ENCODE results near the gene GPR143.
"Not testable (repeated sequence)": the region's sequence is repeated elsewhere in the genome, so short reads cannot be mapped to it uniquely, and the experiment has no call there.

The GPR143 gene

GRCh38 chrX:9770319-9770718 is 4.7 kb upstream of the GPR143 start:
- DNase-seq (ENCODE audit: low read depth, low spot score): no peak
- H3K4me3 ChIP-seq (ENCODE audit: low read depth, low read length): no peak overlapping the region
- in situ Hi-C loops (cut with HindIII; ENCODE audit: low sequenced_read_pairs): no loop called here
- no peak for TF ChIP-seq CTCF (IDR thresholded peaks at IDR 0.05; ENCODE audit: low read depth, low read length)

- in situ Hi-C loops (cut with HindIII; ENCODE audit: low sequenced_read_pairs); DNase-seq (ENCODE audit: low read depth, low spot score); H3K4me3 ChIP-seq (ENCODE audit: low read depth, low read length): not testable (repeated sequence)
These were observed 2.7 kb upstream of the GPR143 start for GRCh38 chrX:9768321-9768839.

- DNase-seq (ENCODE audit: low read depth, low spot score): no peak
- in situ Hi-C loops (cut with HindIII; ENCODE audit: low sequenced_read_pairs): no loop called here
- no peak overlapping the region for H3K4me3 ChIP-seq (ENCODE audit: low read depth, low read length)
- TF ChIP-seq CTCF (IDR thresholded peaks at IDR 0.05; ENCODE audit: low read depth, low read length): no peak
These were observed 1.7 kb upstream of the GPR143 start for GRCh38 chrX:9767375-9767774.

- in situ Hi-C loops (cut with HindIII; ENCODE audit: low sequenced_read_pairs): no loop called here
- no peak overlapping the region for H3K4me3 ChIP-seq (ENCODE audit: low read depth, low read length)
- DNase-seq (ENCODE audit: low read depth, low spot score): no peak
- no peak for TF ChIP-seq CTCF (IDR thresholded peaks at IDR 0.05; ENCODE audit: low read depth, low read length)
These were observed 443 bp downstream of the GPR143 start for GRCh38 chrX:9765072-9765736.

- in situ Hi-C loops (cut with HindIII; ENCODE audit: low sequenced_read_pairs): no loop called here
- no peak overlapping the region for H3K4me3 ChIP-seq (ENCODE audit: low read depth, low read length)
- no peak for DNase-seq (ENCODE audit: low read depth, low spot score)
- TF ChIP-seq CTCF (IDR thresholded peaks at IDR 0.05; ENCODE audit: low read depth, low read length): no peak
These were observed 6.3 kb downstream of the GPR143 start for GRCh38 chrX:9759337-9759736.

GRCh38 chrX:9758021-9758638 is 7.5 kb downstream of the GPR143 start:
- in situ Hi-C loops (cut with HindIII; ENCODE audit: low sequenced_read_pairs): no loop called here
- DNase-seq (ENCODE audit: low read depth, low spot score): no peak
- TF ChIP-seq CTCF (IDR thresholded peaks at IDR 0.05; ENCODE audit: low read depth, low read length): no peak
- H3K4me3 ChIP-seq (ENCODE audit: low read depth, low read length): no peak overlapping the region

- no peak for DNase-seq (ENCODE audit: low read depth, low spot score)
- no peak overlapping the region for H3K4me3 ChIP-seq (ENCODE audit: low read depth, low read length)
- in situ Hi-C loops (cut with HindIII; ENCODE audit: low sequenced_read_pairs): no loop called here
- no peak for TF ChIP-seq CTCF (IDR thresholded peaks at IDR 0.05; ENCODE audit: low read depth, low read length)
These were observed 8.3 kb downstream of the GPR143 start for GRCh38 chrX:9757366-9757765.

Data from astrocyte of the spinal cord (primary cell).